ENCODE measurements around the gene HSPB8. TPM values are rescaled to one million over a fixed set of nuclear protein-coding genes. Genes with fewer than 3 reads are reported as not detected.

HSPB8 gene
- polyA plus RNA-seq, 1 of the 3 experiments (the other 2 are of a cell fraction): 1.2 TPM

GRCh38 chr12:119198440-119198839, 19.7 kb downstream of the HSPB8 start:
- 63% methylated on average over 2 of the region's 2 CpGs for WGBS (ENCODE audit: low lambda C conversion rate)
- Histone ChIP-seq H3K36me3 (replicated peaks in 1 of 2; ENCODE audit: control insufficient read depth in 1 of 2, insufficient read depth in 2 of 2, low read length in 1 of 2) (no peaks in the 10 kb centered on the region), H3K4me3 (ENCODE audit: low read depth in 2 of 2, low read length in 1 of 2) (no peak overlapping the region), H3F3A (replicated peaks; ENCODE audit: insufficient read depth) (no peaks in the 10 kb centered on the region), H4K20me1 (ENCODE audit: insufficient read depth) (no peaks in the 10 kb centered on the region), H3K9ac (no peak overlapping the region), H2AFZ (ENCODE audit: low read depth) (no peak overlapping the region), H3K27me3 (ENCODE audit: insufficient read depth) (no peaks in the 10 kb centered on the region), H3K79me2 (ENCODE audit: insufficient read depth) (no peaks in the 10 kb centered on the region), H3K4me2 (no peak overlapping the region), H3K9me2 (no peaks in the 10 kb centered on the region), H3K9me3 (no peaks in the 10 kb centered on the region), H3K4me1 (ENCODE audit: control insufficient read depth in 1 of 2, insufficient read depth in 2 of 2, low read depth in 1 of 2, low read length in 1 of 2) (no peaks in the 10 kb centered on the region; a peak in 1 of 4 replicates), H3K27ac (ENCODE audit: low read depth in 2 of 2, low read length in 1 of 2) (no peak overlapping the region)
- POLR2A ChIA-PET: no interaction called here
- TF ChIP-seq IRF3 (IDR thresholded peaks at IDR 0.05; ENCODE audit: low read depth, low read length) (no peak), RFX5 (IDR thresholded peaks at IDR 0.05; ENCODE audit: low read length) (no peak), RCOR1 (IDR thresholded peaks at IDR 0.05; ENCODE audit: low read length) (no peak), YY1 (IDR thresholded peaks at IDR 0.05; ENCODE audit: low read depth) (no peak), EP300 (IDR thresholded peaks at IDR 0.05; ENCODE audit: borderline replicate concordance in 1 of 2, low read depth in 1 of 2, low read length in 1 of 2) (no peak), REST (IDR thresholded peaks at IDR 0.05; ENCODE audit: low read depth, low read length) (no peak), FOXJ3 (CRISPR knock-in tag; IDR thresholded peaks at IDR 0.05) (no peak), CHD2 (IDR thresholded peaks at IDR 0.05; ENCODE audit: low read length, partially characterized antibody) (no peak), EZH2phosphoT487 (IDR thresholded peaks at IDR 0.05; ENCODE audit: borderline replicate concordance, low read depth) (no peak), NFIC (IDR thresholded peaks at IDR 0.05; ENCODE audit: borderline replicate concordance) (no peak)
- DNase-seq: no peak
- CTCF ChIA-PET: no interaction called here

- ChIA-PET POLR2A (no interaction called here), CTCF (interaction anchor here (0.9 to 1.4 kb wide), 2 partner anchors 35 to 212 kb away, joined by 3 to 4 read pairs; no protein-coding TSS in a partner anchor)
- no peaks in the 10 kb centered on the region for H3K36me3 ChIP-seq (replicated peaks in 1 of 2; ENCODE audit: control insufficient read depth in 1 of 2, insufficient read depth in 2 of 2, low read length in 1 of 2)
- no peaks in the 10 kb centered on the region for H4K20me1 ChIP-seq (ENCODE audit: insufficient read depth)
- no peaks in the 10 kb centered on the region for H3K79me2 ChIP-seq (ENCODE audit: insufficient read depth)
- peaks cover 0 to 8% of the 10 kb centered on the region in 2 experiments; a peak in 1 of 4 replicates for H3K4me1 ChIP-seq (ENCODE audit: control insufficient read depth in 1 of 2, insufficient read depth in 2 of 2, low read depth in 1 of 2, low read length in 1 of 2)
- H3K27ac ChIP-seq (ENCODE audit: low read depth in 2 of 2, low read length in 1 of 2): no peak overlapping the region
- no peaks in the 10 kb centered on the region for H3F3A ChIP-seq (replicated peaks; ENCODE audit: insufficient read depth)
- H3K9me3 ChIP-seq: no peaks in the 10 kb centered on the region
- DNase-seq: no peak
- no peaks in the 10 kb centered on the region for H3K27me3 ChIP-seq (ENCODE audit: insufficient read depth)
- no peaks in the 10 kb centered on the region for H3K9me2 ChIP-seq
- H2AFZ ChIP-seq (ENCODE audit: low read depth): no peak overlapping the region
- no peak overlapping the region for H3K4me2 ChIP-seq
- 61% methylated on average over 4 of the region's 4 CpGs for WGBS (ENCODE audit: low lambda C conversion rate)
- no peak overlapping the region for H3K9ac ChIP-seq
- H3K4me3 ChIP-seq (ENCODE audit: low read depth in 2 of 2, low read length in 1 of 2): no peak overlapping the region
- no peak for TF ChIP-seq MAX (IDR thresholded peaks at IDR 0.05; ENCODE audit: low read depth)
- TF ChIP-seq SIN3A (IDR thresholded peaks at IDR 0.05; ENCODE audit: borderline replicate concordance, low read depth, low read length): no peak
- no peak for TF ChIP-seq NFIC (IDR thresholded peaks at IDR 0.05; ENCODE audit: borderline replicate concordance)
- TF ChIP-seq TEAD4 (IDR thresholded peaks at IDR 0.05; ENCODE audit: borderline replicate concordance, insufficient read depth): no peak
- TF ChIP-seq YY1 (IDR thresholded peaks at IDR 0.05; ENCODE audit: low read depth): no peak
- no peak for TF ChIP-seq EZH2phosphoT487 (IDR thresholded peaks at IDR 0.05; ENCODE audit: borderline replicate concordance, low read depth)
- TF ChIP-seq RAD21 (IDR thresholded peaks at IDR 0.05; ENCODE audit: low read length): no peak
- no peak for TF ChIP-seq NRF1 (IDR thresholded peaks at IDR 0.05; ENCODE audit: low read depth, low read length)
- no peak for TF ChIP-seq FOSL2 (IDR thresholded peaks at IDR 0.05; ENCODE audit: borderline replicate concordance, low read depth)
- no peak for TF ChIP-seq TCF12 (IDR thresholded peaks at IDR 0.05)
- TF ChIP-seq CHD2 (IDR thresholded peaks at IDR 0.05; ENCODE audit: low read length, partially characterized antibody): no peak
- no peak for TF ChIP-seq FOXJ3 (CRISPR knock-in tag; IDR thresholded peaks at IDR 0.05)
- no peak for TF ChIP-seq RXRA (IDR thresholded peaks at IDR 0.05; ENCODE audit: borderline replicate concordance, low read depth)
- TF ChIP-seq ELF1 (IDR thresholded peaks at IDR 0.05): no peak
- TF ChIP-seq USF2 (IDR thresholded peaks at IDR 0.05; ENCODE audit: borderline replicate concordance, low read depth, low read length): no peak
- TF ChIP-seq MEF2A (IDR thresholded peaks at IDR 0.05; ENCODE audit: borderline replicate concordance, low read depth): no peak
These were observed 21.9 kb downstream of the HSPB8 start for GRCh38 chr12:119200601-119201000.

Measured in SK-N-SH (cell line).